ENCODE data around the gene CHST11. TPM values are rescaled to one million over a fixed set of nuclear protein-coding genes. Genes with fewer than 3 reads are reported as not detected.

CHST11 gene
- total and polyA plus RNA-seq, 9 of the 15 experiments (the other 6 are each of a cell fraction or from before 2014, with no cell fraction given) = 2.3 to 38.7 (median 15.0) TPM

- FAIRE-seq (no peak), DNase-seq (ENCODE audit: extremely low read depth in 1 of 4, low spot score in 3 of 4) (no peak), ATAC-seq (no peak)
- H3K36me3 ChIP-seq (ENCODE audit: control insufficient read depth, insufficient read depth, low read length) = peaks cover 11% of the 10 kb centered on the region; the same call in 2 of the 3 replicates
- POLR2A ChIA-PET = no interaction called here
- no peak overlapping the region for H3K4me2 ChIP-seq (ENCODE audit: insufficient read depth, low read length)
- H3K9me1 ChIP-seq (ENCODE audit: control insufficient read depth, insufficient read depth, low read length) = no peaks in the 10 kb centered on the region
- H2AFZ ChIP-seq (ENCODE audit: low read depth, low read length) = no peak overlapping the region
- H4K20me1 ChIP-seq (replicated peaks; ENCODE audit: control insufficient read depth, insufficient read depth, low read length) = no peaks in the 10 kb centered on the region
- CTCF ChIA-PET (ENCODE audit: low intra/inter-chr PET ratio) = no interaction called here
- H3K4me3 ChIP-seq = no peak overlapping the region
- BruUV-seq (replicated peaks) = no TSS peak
- intact Hi-C loops (cut with micrococcal nuclease) = no loop called here
- peaks cover 25% of the 10 kb centered on the region; the same call in 2 of the 3 replicates for H3K79me2 ChIP-seq (ENCODE audit: control insufficient read depth, insufficient read depth, low read length)
- no peak overlapping the region for H3K9ac ChIP-seq (ENCODE audit: insufficient read depth in 1 of 2, low read depth in 2 of 2, low read length in 2 of 2)
- peaks cover 4 to 5% of the 10 kb centered on the region in 2 experiments; a peak in 1 of 5 replicates for H3K4me1 ChIP-seq (replicated peaks in 1 of 2; ENCODE audit: control insufficient read depth in 2 of 2, insufficient read depth in 2 of 2, low read length in 2 of 2)
- H3K27ac ChIP-seq (ENCODE audit: extremely low read depth, low read depth, low read length) = no peak overlapping the region
- in situ Hi-C loops (cut with MboI) = no loop called here
- 63% methylated on average over 3 of the region's 3 CpGs for WGBS (ENCODE audit: insufficient coverage, low coverage, missing lambda C conversion rate)
- no peaks in the 10 kb centered on the region for H3K27me3 ChIP-seq (ENCODE audit: control insufficient read depth in 2 of 2, insufficient read depth in 2 of 2, low read length in 2 of 2)
- peaks cover 2% of the 10 kb centered on the region; the same call in 1 of the 2 replicates for H3K9me3 ChIP-seq (replicated peaks; ENCODE audit: control insufficient read depth, insufficient read depth, low read depth, low read length)
- TF ChIP-seq MCM3 (IDR thresholded peaks at IDR 0.05) = no peak
- no peak for TF ChIP-seq ZMIZ1 (IDR thresholded peaks at IDR 0.05; ENCODE audit: low read depth in 2 of 2, low read length in 2 of 2)
- no peak for TF ChIP-seq SIX5 (IDR thresholded peaks at IDR 0.05; ENCODE audit: borderline replicate concordance in 1 of 2, insufficient read depth in 1 of 2, low read depth in 1 of 2, low read length in 2 of 2)
- no peak for TF ChIP-seq GMEB1 (CRISPR knock-in tag; IDR thresholded peaks at IDR 0.05)
- no peak for TF ChIP-seq ZNF75A (CRISPR knock-in tag; IDR thresholded peaks at IDR 0.05)
- TF ChIP-seq FUS (optimal IDR thresholded peaks at IDR 0.05; ENCODE audit: low read depth, low read length) = no peak
- no peak for TF ChIP-seq POLR2B (IDR thresholded peaks at IDR 0.05; ENCODE audit: low read depth, partially characterized antibody)
- TF ChIP-seq GTF3C2 (IDR thresholded peaks at IDR 0.05; ENCODE audit: borderline replicate concordance, extremely low read depth, insufficient read length) = no peak
- TF ChIP-seq, protein P1, sequence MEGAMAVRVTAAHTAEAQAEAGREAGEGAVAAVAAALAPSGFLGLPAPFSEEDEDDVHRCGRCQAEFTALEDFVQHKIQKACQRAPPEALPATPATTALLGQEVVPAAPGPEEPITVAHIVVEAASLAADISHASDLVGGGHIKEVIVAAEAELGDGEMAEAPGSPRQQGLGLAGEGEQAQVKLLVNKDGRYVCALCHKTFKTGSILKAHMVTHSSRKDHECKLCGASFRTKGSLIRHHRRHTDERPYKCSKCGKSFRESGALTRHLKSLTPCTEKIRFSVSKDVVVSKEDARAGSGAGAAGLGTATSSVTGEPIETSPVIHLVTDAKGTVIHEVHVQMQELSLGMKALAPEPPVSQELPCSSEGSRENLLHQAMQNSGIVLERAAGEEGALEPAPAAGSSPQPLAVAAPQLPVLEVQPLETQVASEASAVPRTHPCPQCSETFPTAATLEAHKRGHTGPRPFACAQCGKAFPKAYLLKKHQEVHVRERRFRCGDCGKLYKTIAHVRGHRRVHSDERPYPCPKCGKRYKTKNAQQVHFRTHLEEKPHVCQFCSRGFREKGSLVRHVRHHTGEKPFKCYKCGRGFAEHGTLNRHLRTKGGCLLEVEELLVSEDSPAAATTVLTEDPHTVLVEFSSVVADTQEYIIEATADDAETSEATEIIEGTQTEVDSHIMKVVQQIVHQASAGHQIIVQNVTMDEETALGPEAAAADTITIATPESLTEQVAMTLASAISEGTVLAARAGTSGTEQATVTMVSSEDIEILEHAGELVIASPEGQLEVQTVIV (CRISPR knock-in tag; IDR thresholded peaks at IDR 0.05; ENCODE audit: borderline replicate concordance) = no peak
- no peak for TF ChIP-seq ZNF316 (IDR thresholded peaks at IDR 0.05)
Observed at GRCh38 chr12:104638851-104639240, 182.1 kb downstream of the CHST11 start.
